DOHH2 (cell line): ENCODE data around the gene ARID3A.

ENCODE experiments used
- CTCF ChIP-seq: fragments of 200-600 bp; sonication (generic); IDR thresholded peaks from one replicate; pipeline ENCODE4 v1.5.1; 2014; ENCODE audit warnings: antibody characterized with exemption, mild to moderate bottlenecking, low read depth, low read length; ENCODE audit not compliant: poor library complexity, severe bottlenecking
- EZH2phosphoT487 ChIP-seq: fragments of 200-600 bp; sonication (generic); IDR thresholded peaks from 2 replicates; pipeline ENCODE4 v1.6.1; 2017; ENCODE audit warnings: borderline replicate concordance, mild to moderate bottlenecking, antibody characterized with exemption, low read length, moderate library complexity, mixed read lengths

- no peak for TF ChIP-seq CTCF
- TF ChIP-seq EZH2phosphoT487 = no peak
Observed at GRCh38 chr19:929203-929890, 3.5 kb downstream of the ARID3A start.
